Endothelial cell of umbilical vein (primary cell): ENCODE results near the gene ZNF581.

Experiments used
- CTCF ChIP-seq, 2 donors: IDR thresholded peaks; 1 replicate in 1 of 2; 2 replicates in 1 of 2; pipeline ENCODE4 v1.5.1; 2011; ENCODE audit warnings: low read length in 2 of 2, mild to moderate bottlenecking in 2 of 2, moderate library complexity in 2 of 2, control low read depth in 1 of 2, inconsistent platforms in 1 of 2, low read depth in 1 of 2; ENCODE audit not compliant: insufficient read depth in 1 of 2; ENCODE audit errors: extremely low read depth in 1 of 2
- EZH2 ChIP-seq: IDR thresholded peaks from 2 replicates; pipeline ENCODE4 v1.6.1; 2012; ENCODE audit warnings: borderline replicate concordance, low read depth, mild to moderate bottlenecking, moderate library complexity, low read length, inconsistent platforms; ENCODE audit not compliant: severe bottlenecking
- FOS ChIP-seq: IDR thresholded peaks from 2 replicates; pipeline ENCODE4 v1.6.1; 2011; ENCODE audit warnings: mild to moderate bottlenecking, low read length, moderate library complexity, borderline replicate concordance; ENCODE audit not compliant: insufficient read depth
- GATA2 ChIP-seq: IDR thresholded peaks from 2 replicates; pipeline ENCODE4 v1.7.0; 2011; ENCODE audit warnings: low read depth, mild to moderate bottlenecking, moderate library complexity, mixed read lengths, low read length; ENCODE audit not compliant: insufficient read length, insufficient read depth
- JUN ChIP-seq: IDR thresholded peaks from 2 replicates; pipeline ENCODE4 v1.6.1; 2011; ENCODE audit warnings: borderline replicate concordance, low read depth; ENCODE audit not compliant: insufficient read length, insufficient read depth
- MAX ChIP-seq: IDR thresholded peaks from 2 replicates; pipeline ENCODE4 v1.6.1; 2011; ENCODE audit not compliant: insufficient read depth, insufficient read length
- MYC ChIP-seq: IDR thresholded peaks from one replicate; pipeline ENCODE4 v1.6.1; 2011; ENCODE audit warnings: mild to moderate bottlenecking, low read depth, low read length
- POLR2A ChIP-seq: IDR thresholded peaks from 2 replicates; pipeline ENCODE4 v1.6.1; 2012; ENCODE audit warnings: low read depth, mild to moderate bottlenecking, control low read depth, low read length
- POLR2AphosphoS5 ChIP-seq: IDR thresholded peaks from 2 replicates; pipeline ENCODE4 v1.6.1; 2012; ENCODE audit warnings: low read depth, mild to moderate bottlenecking, control low read depth, low read length, moderate library complexity; ENCODE audit not compliant: insufficient read depth

GRCh38 chr19:55646889-55647731 is 3.7 kb downstream of the ZNF581 start:
- no peak for TF ChIP-seq CTCF (IDR thresholded peaks at IDR 0.05; ENCODE audit: extremely low read depth in 1 of 2, insufficient read depth in 1 of 2, low read depth in 1 of 2, low read length in 2 of 2)
- no peak for TF ChIP-seq POLR2A
- no peak for TF ChIP-seq JUN
- no peak for TF ChIP-seq POLR2AphosphoS5
- no peak for TF ChIP-seq MYC
- no peak for TF ChIP-seq EZH2
- TF ChIP-seq MAX: no peak
- no peak for TF ChIP-seq FOS
- no peak for TF ChIP-seq GATA2
